Effector CD4-positive, alpha-beta T cell (primary cell): ENCODE measurements around the gene CCNK.

Experiments
- DNase-seq: peaks from one replicate; pipeline ENCODE4 v3.0.0-alpha.2; 2020

CCNK gene

DNA sequence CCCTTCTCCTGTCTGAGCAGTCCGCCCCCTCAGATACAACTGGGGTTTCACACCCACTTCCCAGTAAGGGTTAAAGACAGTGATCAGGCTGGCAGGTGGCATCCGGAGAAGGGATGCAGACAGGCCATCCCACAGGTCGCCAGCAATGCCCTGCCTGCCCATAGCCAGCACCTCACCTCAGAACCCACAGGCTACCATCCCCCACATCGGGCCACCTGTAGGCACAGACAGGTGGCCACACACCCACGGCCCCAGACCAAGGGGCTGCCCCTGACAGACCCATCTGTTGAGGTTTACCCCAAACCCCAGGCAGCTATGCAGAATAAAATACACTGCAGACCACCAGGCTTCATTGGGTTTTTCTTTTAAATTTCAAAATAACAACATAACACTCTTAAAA, 57.5 kb downstream of the CCNK start:
- DNase-seq = no peak

DNA sequence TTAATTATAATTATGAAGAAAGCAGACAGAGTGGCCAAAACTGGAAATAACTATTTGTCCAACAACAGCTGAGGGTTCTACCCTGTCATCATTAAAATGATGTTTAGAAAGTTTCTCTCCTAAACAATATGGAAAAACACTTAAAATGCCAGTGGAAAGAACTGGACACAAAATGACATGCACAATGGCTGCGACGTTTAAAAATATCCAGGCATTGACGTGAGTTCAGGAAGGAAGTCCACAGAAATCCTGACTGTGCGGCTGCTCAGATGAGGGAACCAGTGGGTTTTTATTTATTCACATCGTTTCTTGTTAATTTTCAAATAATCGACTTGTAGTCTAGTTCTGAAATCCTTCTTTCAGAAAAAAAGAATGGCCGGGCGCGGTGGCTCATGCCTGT, 58.3 kb downstream of the CCNK start:
- no peak for DNase-seq

DNA sequence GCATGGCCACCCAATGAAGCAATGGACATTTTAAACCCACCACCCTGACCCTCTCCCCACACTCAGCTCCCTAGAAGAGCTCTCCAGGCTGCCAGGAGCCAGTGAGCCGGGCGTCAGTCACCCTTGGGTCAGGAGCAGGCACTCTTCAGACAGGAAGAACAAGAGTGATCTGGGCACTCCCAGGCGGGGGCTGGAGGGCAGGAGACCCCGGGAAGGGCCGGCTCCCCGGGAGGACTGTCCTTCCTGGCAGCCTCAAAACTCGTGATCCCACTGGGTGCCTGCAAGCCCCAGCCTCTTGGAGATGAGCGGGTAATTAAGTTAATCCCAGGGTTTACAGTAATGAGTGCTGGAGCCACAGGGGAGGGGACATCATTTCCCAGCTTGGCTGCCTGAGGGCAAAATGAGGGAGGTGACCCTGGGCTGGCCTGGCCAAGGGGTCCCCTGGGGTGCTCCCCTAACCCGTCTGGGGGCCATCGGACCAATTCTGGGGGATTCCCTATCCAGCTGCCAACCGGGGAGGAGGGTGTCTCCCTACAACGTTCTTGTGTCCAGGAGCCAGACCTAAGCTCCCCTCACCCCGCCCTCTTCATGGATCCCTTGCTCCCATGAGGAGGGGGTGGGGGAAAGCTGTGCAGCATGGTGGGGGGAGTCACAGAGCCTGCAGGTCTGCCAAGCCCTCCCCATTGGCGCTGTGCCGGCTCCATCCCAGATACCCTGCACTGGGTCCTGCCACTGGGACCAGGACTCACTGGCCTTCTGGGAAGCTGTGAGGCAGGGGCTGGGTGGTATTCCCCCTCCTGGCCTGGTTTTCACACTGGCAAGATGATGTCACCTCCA, 59.2 kb downstream of the CCNK start:
- no peak for DNase-seq

DNA sequence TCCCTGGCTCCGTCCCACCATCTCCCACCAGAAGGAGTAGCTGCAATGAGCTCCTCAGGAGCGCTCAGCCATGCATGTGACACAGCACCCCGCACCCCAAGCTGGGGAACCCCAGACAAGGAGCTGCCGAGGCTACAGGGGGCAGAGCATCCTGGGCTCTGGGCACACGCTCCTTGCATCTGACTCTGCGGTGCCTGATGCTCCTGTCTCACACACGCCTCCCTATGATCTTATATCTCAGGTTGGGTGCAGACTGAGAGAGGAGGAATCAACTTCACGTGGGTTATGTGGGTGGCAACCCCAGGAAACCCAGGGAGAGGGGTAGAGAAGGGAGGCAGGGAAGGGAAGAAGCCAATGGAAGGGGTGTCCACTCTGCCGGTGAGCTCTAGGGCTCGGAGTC, 60.0 kb downstream of the CCNK start:
- DNase-seq = no peak

DNA sequence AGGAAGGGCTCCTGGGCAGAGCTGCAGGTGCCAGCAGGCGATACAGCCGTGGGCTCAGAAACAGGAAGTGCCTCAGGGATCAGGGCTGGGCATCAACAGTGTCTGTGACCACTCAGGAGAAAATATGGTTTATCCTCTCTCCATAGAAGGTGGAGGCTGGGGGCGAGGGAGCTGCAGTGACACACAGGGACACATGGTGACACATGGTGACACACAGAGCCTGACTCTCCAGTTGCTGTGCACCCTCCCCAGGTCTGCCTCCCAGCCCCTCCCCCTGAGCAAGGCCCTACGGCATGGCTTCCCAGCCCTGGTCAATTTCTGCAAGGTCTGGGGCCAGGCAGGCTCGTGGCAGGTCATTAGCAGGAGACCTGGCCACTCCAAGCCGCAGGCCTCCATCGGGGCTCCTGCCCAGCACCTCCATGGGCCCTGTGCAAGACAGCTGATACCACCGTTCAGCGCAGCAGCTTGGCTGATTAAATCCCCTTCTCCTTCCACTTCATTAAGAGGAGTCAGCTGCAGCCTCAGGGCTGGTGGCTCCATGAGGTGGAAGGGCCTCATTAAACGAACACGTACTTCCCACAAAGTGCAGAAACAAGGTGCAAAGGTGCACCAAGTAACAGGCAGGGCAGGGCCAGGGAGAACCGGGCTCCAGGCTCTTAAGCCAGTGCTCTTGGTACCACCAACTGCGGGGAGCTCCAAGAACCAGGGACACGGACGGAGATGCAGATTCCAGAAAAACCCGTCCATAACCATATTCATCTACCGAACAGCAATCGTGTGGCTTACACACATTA, 60.7 kb downstream of the CCNK start:
- no peak for DNase-seq

DNA sequence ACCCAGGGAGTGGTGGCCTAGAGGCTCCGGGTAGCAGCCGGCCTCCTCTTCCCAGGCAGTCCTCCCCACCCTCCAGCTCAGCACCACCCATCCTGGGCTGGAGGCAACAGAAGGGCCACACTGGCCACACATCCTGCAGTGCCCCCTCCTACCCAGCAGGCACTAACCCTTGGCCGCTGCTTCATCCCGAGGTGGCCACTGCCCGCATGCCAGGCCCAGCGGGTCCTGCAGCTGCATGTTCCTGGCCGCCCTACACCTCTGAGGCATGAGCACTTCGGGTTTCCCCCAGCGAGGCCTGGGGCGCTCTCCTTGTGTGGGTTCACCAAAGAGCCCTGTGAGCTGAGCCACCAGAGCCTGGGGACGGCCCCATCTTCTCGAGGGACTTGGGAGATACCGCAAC, 61.4 kb downstream of the CCNK start:
- no peak for DNase-seq

DNA sequence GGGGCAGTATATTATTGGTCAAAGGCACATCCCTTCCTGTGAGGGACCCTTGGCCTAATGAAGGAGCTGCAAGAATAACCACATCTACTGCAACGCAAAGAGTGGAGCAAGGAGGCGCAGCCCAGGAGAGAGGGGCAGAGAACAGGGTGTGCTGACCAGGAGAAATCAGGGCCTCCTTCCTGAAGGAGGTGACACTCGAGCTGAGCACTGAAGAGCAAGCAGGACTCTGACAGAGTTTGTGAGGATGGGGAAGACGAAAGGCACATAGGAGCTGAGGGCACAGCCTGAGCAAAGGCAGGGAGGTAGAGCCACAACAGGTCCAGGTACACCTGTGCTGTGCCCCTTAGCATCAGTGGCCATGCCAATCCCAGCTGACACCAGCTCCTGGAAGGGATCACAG, 62.2 kb downstream of the CCNK start:
- DNase-seq = no peak

DNA sequence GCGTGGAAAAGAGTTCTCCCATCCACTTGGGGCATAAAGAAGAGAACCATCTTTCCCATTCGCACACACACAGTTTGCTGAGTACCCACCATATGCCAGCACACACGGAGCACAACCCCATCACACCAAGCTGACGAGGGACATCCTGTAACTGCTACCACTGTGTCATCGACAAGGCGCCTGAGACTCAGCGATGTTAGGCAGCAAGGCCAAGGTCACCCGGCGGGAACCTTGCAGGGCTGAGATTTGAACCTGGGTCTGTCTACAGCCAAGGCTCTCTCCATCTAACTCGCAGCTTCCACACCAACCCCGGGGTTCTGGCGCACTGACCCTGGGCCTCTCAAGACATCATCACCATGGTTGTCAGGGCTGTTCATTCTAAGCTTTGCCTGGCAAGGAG, 62.8 kb downstream of the CCNK start:
- DNase-seq = no peak

DNA sequence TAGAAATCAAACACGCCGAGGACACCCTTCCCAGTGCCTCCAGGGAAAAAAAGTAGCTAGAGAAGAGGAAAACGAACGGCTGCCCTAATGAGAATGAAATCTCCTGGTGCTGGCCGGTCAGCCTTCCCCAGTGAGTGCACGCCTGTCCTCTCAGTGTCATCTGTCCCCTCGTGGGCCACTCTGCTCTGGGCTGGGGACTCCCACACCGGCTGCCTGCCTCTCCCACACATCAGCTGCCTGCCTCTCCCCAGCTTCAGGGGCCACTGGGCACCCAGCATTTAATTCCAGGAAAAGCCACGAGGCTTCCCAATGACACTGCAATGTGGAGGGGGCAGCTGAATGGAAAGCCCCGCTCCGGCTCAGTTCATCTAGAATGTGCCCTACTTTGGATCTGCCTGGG, 63.8 kb downstream of the CCNK start:
- DNase-seq = no peak

DNA sequence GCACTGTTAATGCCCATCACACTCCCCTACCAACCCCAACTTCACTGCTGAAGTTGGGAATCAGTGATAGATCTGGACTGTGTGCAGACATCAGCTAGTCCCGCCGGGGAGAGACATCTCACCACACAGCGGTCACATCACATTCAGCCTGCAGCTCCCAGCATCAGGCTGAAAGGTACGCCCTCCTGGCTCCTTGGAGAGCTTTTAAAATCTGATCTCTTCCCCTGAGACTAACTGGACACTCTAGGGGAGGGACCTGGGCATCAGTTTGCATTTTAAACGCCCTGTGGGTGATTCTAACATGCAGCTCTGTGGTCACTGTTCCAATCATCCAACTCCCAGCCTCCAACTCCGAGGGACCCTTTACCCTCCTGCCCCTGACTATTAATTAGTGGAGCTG, 64.4 kb downstream of the CCNK start:
- no peak for DNase-seq

DNA sequence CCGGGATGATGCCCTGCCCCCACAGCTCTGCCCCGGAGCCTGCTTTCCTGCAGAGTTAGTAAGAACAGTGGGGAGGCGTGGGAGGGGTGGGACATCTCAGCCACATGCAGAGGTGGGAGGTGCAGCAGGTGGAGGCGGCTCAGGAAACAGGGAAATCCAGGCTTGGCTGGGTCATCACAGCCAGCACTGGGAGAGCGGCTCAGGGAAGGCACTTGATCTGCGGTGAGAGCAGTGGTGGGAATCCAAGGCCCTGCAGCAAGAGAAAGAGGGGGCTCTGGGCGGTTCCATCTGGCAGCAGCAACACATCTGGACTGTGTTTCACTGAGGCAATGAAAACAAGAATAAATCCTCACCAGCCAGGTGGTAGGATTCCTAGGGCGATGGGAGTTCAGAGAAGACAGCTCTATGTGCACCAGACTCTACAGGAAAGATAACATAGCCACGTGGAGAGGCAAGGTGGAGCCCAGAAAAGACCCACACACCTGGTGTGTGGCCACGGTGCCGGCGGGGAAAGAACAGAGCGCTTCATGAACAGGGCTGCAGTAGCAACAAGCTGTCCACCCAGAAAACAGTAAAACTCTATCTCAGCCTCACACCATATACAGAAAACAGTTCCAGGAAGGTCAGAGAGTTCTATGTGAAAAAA, 65.1 kb downstream of the CCNK start:
- DNase-seq = no peak

DNA sequence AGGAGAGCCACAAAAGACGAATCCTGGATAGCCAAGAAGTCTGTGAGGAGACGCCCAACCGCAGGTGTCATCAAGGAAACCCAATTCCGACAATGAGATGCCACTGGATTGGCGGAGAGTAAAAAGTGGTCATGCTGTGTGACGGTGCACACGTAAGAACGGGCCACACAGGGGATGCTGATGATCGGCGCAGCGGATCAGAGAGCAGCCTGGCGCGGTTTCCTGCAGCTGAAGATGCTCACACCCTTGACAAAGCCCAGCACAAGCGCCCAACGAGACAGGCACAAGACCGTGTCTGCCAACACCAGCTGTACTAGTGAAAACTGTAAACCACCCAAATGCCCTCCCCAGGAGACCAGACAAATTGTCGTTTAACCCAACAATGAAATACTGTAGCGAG, 67.0 kb downstream of the CCNK start:
- no peak for DNase-seq

DNA sequence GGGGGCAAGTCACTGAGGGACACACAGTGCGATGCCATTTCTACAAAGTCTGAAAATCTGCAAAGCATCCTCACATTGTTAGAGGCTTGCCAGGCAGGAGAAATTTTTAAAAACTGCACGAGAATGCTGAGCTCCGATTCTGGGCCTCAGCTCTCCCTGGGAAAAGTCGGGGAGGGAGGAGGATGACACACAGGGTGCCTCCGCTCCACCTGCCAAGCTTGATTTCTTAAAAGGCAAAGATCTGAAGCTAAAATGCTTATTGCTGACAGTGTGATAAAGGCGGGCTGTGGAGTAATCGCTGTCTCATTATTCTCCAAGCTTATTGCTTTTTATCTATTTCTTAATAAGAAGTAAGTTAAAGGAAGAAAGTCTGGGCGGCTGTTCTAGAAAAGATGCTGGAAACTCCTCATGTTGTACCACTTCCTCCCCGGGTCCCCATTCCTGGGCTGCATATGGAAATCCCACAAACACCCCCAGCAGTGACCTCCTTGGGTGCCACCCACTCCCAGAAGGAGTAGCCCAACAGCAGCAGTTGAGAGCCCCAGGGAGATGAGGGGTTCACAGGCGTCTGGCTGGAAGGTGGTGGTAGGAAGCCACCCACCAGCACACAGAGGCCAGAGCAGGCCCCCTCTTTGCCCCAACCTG, 67.8 kb downstream of the CCNK start:
- no peak for DNase-seq

DNA sequence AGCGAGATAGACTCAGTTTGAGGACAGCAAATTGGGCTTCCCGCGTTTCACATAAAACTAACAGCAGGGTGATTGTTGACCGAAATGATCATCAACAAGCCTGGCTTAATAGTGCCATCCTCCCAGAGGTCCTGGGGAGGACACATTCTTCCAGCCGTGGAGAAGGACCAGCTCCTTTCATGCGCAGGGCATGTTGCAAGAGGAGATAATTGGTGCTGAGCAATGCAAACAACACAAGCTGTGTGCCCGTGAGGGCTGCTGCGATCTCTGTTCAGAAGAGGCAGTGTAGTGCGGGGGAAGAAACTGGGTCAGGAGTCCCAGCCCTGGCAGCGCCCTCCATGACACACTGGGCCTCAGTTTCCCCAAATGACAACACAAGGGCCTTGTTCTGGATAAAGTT, 68.5 kb downstream of the CCNK start:
- DNase-seq = no peak

DNA sequence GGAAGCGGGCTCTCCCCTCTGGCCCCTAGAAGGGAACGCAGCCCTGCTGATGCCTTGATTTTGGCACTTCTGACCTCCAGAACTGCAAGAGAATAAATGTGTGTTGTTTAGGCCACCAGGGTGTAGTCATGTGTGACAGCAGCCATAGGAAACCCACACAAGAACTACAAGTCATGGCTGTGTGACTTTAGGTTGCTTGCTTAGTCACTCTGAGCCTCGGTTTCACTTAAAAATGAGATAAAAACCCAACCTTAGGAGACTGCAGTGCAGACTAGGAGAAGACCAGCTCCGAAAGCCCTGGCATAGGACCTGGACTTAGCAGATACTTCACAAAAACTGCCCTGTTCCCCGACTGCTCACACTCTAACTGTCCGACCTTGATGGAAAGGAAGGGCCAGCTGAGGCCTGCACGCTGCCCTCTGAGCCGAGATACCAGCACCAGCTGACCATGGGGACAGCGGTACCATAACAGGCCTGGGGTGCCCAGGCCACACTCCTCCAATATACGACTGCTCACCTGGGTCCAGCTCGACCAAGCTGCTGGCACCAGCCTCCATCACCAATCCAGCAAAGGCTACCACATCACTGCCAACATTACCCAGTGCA, 69.3 kb downstream of the CCNK start:
- no peak for DNase-seq

DNA sequence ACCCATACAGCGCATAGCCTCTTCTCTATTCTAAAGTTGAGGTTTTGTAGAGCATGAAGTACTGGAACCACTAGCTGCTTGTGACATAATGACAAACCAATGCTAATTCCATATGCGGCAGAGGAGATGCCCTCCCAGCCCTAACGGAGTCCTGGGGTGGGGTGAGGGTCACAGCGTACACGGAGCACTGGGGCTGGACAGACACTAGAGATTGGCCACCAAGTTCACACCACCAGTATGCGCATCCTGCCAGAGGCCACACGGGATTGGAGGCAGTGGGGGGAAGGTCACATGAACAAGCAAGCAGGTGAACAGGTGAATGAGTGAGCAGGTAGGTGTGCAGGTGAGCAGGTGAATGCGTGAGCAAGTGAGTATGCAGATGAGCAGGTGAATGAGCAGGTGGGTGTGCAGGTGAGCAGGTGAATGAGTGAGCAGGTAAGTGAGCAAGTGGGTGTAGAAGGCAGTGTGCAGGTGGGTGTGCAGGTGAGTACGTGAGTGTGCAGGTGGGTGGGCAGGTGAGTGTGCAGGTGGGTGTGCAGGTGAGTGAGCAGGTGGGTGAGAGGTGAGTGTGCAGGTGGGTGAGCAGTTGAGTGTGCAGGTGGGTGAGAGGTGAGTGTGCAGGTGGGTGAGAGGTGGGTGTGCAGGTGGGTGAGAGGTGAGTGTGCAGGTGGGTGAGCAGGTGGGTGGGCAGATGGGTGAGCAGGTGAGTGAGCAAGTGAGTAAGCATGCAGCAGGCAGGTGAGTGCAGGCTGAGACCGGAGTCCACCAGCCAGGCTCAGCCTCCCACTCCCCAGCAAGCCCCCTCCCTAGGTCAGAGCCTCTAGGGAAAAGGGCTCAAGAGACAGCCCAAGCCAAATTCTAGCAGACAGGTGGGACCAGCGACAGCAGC, 70.1 kb downstream of the CCNK start:
- no peak for DNase-seq

DNA sequence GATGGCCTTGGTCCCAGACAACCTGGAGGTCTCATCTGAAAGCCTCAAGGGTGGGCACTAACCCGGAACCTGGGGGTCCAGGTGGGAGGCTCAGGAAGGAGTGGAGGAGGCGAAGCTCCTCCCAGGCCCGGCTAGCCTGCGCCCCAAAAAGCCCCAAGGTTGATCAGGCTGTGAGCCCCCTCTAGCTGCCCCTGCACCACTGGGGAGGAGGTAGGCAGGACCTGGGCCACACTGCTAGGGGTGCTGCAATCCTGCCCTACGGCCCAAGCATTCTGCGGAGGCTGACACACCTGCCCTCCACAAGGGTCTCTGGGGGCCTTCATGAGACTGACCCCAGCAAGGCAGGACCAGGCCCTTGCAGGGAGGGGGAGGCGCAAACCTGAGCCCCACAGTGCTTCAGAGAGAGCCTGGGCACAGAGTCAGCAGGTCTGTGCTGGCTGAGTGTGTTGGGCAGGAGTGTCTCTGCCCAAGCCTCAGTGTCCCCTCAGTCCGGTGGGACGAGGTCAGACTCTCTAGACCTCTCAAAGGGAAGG, 70.9 kb downstream of the CCNK start:
- DNase-seq = no peak

DNA sequence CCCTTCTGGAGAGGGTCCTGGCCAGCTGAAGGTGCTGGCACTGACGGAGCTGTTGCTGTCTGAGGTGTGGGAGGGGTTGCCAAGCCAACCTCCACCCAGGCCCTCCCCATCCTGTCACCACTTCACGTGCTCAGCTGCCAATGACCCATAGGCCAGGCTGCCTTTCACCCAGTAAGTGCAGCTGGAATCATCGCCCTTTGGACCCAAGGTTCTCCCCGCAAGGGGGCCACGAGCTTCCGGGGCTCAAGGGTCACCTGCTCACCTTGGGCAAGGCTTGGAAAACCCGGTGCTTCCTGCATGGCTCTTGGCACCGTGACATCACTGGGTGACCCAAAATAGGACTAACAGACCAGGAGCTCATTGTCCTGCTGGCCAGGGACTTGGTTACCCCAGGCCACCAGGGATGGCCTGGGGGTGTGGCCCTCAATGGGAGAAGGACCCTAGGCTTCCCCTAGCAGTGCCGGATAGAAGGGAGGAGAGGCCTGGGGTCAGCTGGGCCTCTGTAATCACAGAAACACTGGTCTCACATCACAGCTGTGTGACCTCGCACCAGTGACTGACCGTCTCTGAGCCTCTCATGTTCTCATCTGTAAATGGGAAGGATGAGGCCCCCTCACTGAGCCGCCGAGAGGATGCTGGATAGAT, 71.5 kb downstream of the CCNK start:
- no peak for DNase-seq

DNA sequence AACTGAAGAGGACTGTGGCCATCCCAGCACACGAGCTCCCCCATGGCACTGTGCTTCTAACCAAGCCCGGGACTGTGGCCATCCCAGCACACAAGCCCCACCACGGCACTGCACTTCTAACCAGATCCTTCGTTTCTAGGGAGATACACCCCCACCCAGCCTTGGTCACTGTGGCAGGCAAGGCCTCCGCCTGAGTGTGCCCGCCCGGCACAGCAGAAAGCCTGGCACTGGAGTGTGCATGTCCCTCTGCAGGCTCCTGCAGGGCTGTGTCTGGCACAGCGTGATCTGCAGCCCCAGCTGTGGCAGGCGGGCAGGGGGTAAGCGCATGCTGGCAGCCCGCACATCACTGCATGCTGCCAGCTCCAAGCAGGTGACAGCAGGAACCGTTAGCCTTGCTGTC, 73.0 kb downstream of the CCNK start:
- DNase-seq = no peak

DNA sequence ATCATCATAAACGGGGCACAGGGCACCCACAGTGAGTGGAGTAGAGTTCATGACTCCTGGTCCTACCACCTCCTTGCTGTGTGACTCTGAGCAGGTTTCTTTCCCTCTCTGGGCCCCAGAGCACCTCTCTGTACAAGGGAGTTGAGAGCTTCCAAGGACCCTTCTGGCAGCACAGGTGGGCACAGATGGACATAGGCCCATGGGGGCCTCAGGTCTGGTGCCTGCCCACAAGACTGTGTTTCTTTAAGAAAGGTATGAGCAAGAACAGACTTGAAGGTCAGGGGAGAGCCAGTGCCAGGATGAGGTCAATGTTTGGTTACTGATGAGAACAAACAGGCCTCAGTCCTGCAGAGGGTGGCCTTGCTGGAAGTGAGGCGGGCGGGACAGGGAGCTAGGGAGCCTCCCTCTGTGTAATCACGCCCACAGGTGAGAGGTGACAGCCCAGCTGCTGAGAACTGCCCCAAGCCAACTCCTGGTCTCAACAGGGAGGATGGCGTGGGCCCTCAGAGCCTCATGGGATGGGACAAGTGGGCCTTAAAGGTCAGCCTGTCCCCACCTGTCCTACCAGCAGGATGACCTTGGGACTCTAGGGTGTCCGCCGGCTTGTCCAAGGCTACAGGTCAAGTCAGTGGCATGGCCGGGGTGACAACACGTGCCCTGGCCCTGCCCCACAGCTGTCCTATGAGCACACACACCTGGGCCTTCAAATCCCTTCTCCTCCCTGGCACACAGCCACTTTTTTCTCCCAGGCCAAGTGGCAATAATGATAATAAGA, 73.7 kb downstream of the CCNK start:
- no peak for DNase-seq
